Measurements from ENCODE around the gene GPA33.
A peak's percentile ranks its signal among the peaks of the same experiment; 100 is the strongest.

GPA33 gene

GRCh38 chr1:167101754-167102153 lies 11.6 kb upstream of the GPA33 start:
- TF ChIP-seq TOX (CRISPR knock-in tag; IDR thresholded peaks at IDR 0.05; ENCODE audit: borderline replicate concordance): no peak
- TF ChIP-seq ZNF565 (CRISPR knock-in tag; conservative IDR thresholded peaks at IDR 0.05; ENCODE audit: low read depth): no peak
- no peak for TF ChIP-seq CSDC2 (CRISPR knock-in tag; IDR thresholded peaks at IDR 0.05)
- ATAC-seq: no peak

DNA sequence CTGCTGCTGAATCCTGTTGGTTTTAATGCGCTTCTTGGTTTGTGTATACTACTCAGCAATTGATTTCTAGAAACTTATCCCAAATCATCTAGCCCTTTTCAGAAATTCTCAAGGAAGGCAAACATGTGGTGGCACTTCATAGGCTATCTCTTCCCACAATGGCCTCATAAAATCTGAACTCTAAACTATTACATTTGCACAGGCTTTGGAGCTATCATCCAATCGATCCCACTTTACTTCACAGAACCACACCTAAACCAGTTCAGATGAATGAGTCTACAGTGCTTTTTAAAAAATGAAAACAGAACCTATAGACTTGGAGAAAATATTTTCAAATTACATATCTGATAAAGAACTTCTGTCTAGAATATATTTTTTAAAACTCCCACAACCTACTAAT lies 10.6 kb upstream of the GPA33 start:
- ATAC-seq: no peak
- no peak for TF ChIP-seq ZNF565 (CRISPR knock-in tag; conservative IDR thresholded peaks at IDR 0.05; ENCODE audit: low read depth)

GRCh38 chr1:167099851-167100250 lies 9.7 kb upstream of the GPA33 start:
- no peak for ATAC-seq
- TF ChIP-seq CSDC2 (CRISPR knock-in tag; IDR thresholded peaks at IDR 0.05): no peak
- TF ChIP-seq ZC3H10 (CRISPR knock-in tag; IDR thresholded peaks at IDR 0.05): no peak
- no peak for TF ChIP-seq ZNF8 (CRISPR knock-in tag; IDR thresholded peaks at IDR 0.05)
- TF ChIP-seq, protein P1, sequence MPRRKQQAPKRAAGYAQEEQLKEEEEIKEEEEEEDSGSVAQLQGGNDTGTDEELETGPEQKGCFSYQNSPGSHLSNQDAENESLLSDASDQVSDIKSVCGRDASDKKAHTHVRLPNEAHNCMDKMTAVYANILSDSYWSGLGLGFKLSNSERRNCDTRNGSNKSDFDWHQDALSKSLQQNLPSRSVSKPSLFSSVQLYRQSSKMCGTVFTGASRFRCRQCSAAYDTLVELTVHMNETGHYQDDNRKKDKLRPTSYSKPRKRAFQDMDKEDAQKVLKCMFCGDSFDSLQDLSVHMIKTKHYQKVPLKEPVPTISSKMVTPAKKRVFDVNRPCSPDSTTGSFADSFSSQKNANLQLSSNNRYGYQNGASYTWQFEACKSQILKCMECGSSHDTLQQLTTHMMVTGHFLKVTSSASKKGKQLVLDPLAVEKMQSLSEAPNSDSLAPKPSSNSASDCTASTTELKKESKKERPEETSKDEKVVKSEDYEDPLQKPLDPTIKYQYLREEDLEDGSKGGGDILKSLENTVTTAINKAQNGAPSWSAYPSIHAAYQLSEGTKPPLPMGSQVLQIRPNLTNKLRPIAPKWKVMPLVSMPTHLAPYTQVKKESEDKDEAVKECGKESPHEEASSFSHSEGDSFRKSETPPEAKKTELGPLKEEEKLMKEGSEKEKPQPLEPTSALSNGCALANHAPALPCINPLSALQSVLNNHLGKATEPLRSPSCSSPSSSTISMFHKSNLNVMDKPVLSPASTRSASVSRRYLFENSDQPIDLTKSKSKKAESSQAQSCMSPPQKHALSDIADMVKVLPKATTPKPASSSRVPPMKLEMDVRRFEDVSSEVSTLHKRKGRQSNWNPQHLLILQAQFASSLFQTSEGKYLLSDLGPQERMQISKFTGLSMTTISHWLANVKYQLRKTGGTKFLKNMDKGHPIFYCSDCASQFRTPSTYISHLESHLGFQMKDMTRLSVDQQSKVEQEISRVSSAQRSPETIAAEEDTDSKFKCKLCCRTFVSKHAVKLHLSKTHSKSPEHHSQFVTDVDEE (CRISPR knock-in tag; IDR thresholded peaks at IDR 0.05): no peak

GRCh38 chr1:167095368-167095767 lies 5.2 kb upstream of the GPA33 start:
- TF ChIP-seq ISL1 (CRISPR knock-in tag; IDR thresholded peaks at IDR 0.05) (no peak), CREB5 (CRISPR knock-in tag; IDR thresholded peaks at IDR 0.05; ENCODE audit: low read depth) (no peak), ESRRG (CRISPR knock-in tag; IDR thresholded peaks at IDR 0.05) (no peak), ZFP3 (CRISPR knock-in tag; IDR thresholded peaks at IDR 0.05) (no peak), ZNF565 (CRISPR knock-in tag; conservative IDR thresholded peaks at IDR 0.05; ENCODE audit: low read depth) (no peak), ZFP30 (CRISPR knock-in tag; IDR thresholded peaks at IDR 0.05) (no peak), BACH2 (CRISPR knock-in tag; IDR thresholded peaks at IDR 0.05; ENCODE audit: borderline replicate concordance) (no peak), SNAI2 (CRISPR knock-in tag; IDR thresholded peaks at IDR 0.05) (no peak), OSR1 (CRISPR knock-in tag; IDR thresholded peaks at IDR 0.05) (no peak), TCF4 (CRISPR knock-in tag; IDR thresholded peaks at IDR 0.05; ENCODE audit: borderline replicate concordance) (no peak), TOX (CRISPR knock-in tag; IDR thresholded peaks at IDR 0.05; ENCODE audit: borderline replicate concordance) (no peak), ZC3H10 (CRISPR knock-in tag; IDR thresholded peaks at IDR 0.05) (no peak), ARNTL (CRISPR knock-in tag; IDR thresholded peaks at IDR 0.05; ENCODE audit: borderline replicate concordance, low read depth) (no peak)
- TF ChIP-seq, protein P2, sequence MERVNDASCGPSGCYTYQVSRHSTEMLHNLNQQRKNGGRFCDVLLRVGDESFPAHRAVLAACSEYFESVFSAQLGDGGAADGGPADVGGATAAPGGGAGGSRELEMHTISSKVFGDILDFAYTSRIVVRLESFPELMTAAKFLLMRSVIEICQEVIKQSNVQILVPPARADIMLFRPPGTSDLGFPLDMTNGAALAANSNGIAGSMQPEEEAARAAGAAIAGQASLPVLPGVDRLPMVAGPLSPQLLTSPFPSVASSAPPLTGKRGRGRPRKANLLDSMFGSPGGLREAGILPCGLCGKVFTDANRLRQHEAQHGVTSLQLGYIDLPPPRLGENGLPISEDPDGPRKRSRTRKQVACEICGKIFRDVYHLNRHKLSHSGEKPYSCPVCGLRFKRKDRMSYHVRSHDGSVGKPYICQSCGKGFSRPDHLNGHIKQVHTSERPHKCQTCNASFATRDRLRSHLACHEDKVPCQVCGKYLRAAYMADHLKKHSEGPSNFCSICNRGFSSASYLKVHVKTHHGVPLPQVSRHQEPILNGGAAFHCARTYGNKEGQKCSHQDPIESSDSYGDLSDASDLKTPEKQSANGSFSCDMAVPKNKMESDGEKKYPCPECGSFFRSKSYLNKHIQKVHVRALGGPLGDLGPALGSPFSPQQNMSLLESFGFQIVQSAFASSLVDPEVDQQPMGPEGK (CRISPR knock-in tag; IDR thresholded peaks at IDR 0.05; ENCODE audit: borderline replicate concordance): no peak
- TF ChIP-seq, protein P3, sequence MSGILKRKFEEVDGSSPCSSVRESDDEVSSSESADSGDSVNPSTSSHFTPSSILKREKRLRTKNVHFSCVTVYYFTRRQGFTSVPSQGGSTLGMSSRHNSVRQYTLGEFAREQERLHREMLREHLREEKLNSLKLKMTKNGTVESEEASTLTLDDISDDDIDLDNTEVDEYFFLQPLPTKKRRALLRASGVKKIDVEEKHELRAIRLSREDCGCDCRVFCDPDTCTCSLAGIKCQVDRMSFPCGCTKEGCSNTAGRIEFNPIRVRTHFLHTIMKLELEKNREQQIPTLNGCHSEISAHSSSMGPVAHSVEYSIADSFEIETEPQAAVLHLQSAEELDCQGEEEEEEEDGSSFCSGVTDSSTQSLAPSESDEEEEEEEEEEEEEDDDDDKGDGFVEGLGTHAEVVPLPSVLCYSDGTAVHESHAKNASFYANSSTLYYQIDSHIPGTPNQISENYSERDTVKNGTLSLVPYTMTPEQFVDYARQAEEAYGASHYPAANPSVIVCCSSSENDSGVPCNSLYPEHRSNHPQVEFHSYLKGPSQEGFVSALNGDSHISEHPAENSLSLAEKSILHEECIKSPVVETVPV (CRISPR knock-in tag; IDR thresholded peaks at IDR 0.05): no peak
- ATAC-seq: peak; percentile 49

GRCh38 chr1:167094690-167095089 lies 4.5 kb upstream of the GPA33 start:
- ATAC-seq: no peak
- TF ChIP-seq TCF4 (CRISPR knock-in tag; IDR thresholded peaks at IDR 0.05; ENCODE audit: borderline replicate concordance) (no peak), PPARA (CRISPR knock-in tag; IDR thresholded peaks at IDR 0.05; ENCODE audit: borderline replicate concordance) (no peak), CREB5 (CRISPR knock-in tag; IDR thresholded peaks at IDR 0.05; ENCODE audit: low read depth) (no peak), RARB (CRISPR knock-in tag; IDR thresholded peaks at IDR 0.05) (no peak), ZNF565 (CRISPR knock-in tag; conservative IDR thresholded peaks at IDR 0.05; ENCODE audit: low read depth) (no peak)
- TF ChIP-seq, protein P2 (CRISPR knock-in tag; IDR thresholded peaks at IDR 0.05; ENCODE audit: borderline replicate concordance): no peak
- TF ChIP-seq, protein P1 (CRISPR knock-in tag; IDR thresholded peaks at IDR 0.05): no peak
